ENCODE data around the gene STUM.

DNA sequence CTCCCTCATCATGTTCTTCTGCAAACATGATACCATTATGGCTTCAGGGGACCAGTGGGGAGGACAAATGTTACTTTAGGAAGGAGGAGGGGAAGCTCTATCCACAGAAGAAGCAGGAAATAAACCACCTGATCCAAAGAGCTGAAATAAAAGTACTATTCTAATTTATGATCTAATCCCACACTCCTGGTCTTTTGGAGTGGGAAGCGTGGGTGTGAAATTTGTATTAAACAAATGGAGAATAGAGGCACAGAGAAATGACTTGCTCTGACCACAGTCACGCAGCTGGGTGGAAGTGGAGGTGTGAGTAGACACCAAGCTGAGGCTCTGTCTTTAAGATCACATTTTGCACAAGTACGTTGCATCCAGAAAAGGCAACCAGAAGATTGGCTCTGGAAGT lies 14.5 kb upstream of the STUM start:
- TF ChIP-seq JUN (IDR thresholded peaks at IDR 0.05; ENCODE audit: low read depth, low read length) (no peak), SP1 (IDR thresholded peaks at IDR 0.05; ENCODE audit: low read depth, low read length) (no peak), ZNF274 (IDR thresholded peaks at IDR 0.05; ENCODE audit: borderline replicate concordance, extremely low read depth, low read length) (no peak), JUND (IDR thresholded peaks at IDR 0.05; ENCODE audit: low read length) (no peak), HDAC2 (IDR thresholded peaks at IDR 0.05; ENCODE audit: borderline replicate concordance in 1 of 2, low read depth in 2 of 2, low read length in 2 of 2) (no peak), CHD2 (IDR thresholded peaks at IDR 0.05; ENCODE audit: low read length) (no peak), SP4 (IDR thresholded peaks at IDR 0.05; ENCODE audit: low read length) (no peak), RAD21 (IDR thresholded peaks at IDR 0.05 in 1 of 2, conservative IDR thresholded peaks at IDR 0.05 in 1 of 2; ENCODE audit: low read depth in 2 of 2, low read length in 2 of 2) (no peak), RBBP5 (IDR thresholded peaks at IDR 0.05; ENCODE audit: borderline replicate concordance, low read depth, low read length) (no peak), NRF1 (IDR thresholded peaks at IDR 0.05; ENCODE audit: low read depth, low read length) (no peak)
- TF ChIP-seq, protein P1, sequence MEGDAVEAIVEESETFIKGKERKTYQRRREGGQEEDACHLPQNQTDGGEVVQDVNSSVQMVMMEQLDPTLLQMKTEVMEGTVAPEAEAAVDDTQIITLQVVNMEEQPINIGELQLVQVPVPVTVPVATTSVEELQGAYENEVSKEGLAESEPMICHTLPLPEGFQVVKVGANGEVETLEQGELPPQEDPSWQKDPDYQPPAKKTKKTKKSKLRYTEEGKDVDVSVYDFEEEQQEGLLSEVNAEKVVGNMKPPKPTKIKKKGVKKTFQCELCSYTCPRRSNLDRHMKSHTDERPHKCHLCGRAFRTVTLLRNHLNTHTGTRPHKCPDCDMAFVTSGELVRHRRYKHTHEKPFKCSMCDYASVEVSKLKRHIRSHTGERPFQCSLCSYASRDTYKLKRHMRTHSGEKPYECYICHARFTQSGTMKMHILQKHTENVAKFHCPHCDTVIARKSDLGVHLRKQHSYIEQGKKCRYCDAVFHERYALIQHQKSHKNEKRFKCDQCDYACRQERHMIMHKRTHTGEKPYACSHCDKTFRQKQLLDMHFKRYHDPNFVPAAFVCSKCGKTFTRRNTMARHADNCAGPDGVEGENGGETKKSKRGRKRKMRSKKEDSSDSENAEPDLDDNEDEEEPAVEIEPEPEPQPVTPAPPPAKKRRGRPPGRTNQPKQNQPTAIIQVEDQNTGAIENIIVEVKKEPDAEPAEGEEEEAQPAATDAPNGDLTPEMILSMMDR (IDR thresholded peaks at IDR 0.05; ENCODE audit: control extremely low read depth in 1 of 3, insufficient read depth in 1 of 3, low read depth in 1 of 3, low read length in 3 of 3): no peak
- TF ChIP-seq, protein P2, sequence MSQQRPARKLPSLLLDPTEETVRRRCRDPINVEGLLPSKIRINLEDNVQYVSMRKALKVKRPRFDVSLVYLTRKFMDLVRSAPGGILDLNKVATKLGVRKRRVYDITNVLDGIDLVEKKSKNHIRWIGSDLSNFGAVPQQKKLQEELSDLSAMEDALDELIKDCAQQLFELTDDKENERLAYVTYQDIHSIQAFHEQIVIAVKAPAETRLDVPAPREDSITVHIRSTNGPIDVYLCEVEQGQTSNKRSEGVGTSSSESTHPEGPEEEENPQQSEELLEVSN (IDR thresholded peaks at IDR 0.05): no peak

Measured in H1 (cell line).